ENCODE results near the gene ASB6. TPM values are rescaled to one million over a fixed set of nuclear protein-coding genes. Genes with fewer than 3 reads are reported as not detected.
"Not testable (repeated sequence)": the region's sequence is repeated elsewhere in the genome, so short reads cannot be mapped to it uniquely, and the experiment has no call there.

The ASB6 gene
- polyA plus RNA-seq, 1 donor: 11.8 TPM

DNA sequence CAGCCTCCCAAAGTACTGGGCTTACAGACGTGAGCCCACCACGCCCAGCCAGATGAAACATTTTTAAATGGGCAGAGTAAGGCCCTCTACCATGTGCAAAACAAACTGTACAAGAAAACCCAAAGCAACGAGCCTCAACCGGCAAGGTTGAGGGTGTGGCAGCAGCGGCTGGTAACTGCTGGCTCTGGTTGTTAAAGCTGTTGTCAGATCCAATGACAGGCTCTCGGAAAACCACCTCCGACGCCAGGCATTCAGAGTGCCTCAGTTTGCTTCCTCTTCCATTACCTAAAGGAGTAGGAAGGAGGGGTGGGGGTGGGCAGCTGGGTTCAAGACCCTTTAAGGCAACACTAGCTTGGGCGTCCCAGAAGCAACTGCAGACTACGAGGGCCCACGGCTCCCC is 2.4 kb upstream of the ASB6 start:
- no peak for DNase-seq (ENCODE audit: low read depth)

DNA sequence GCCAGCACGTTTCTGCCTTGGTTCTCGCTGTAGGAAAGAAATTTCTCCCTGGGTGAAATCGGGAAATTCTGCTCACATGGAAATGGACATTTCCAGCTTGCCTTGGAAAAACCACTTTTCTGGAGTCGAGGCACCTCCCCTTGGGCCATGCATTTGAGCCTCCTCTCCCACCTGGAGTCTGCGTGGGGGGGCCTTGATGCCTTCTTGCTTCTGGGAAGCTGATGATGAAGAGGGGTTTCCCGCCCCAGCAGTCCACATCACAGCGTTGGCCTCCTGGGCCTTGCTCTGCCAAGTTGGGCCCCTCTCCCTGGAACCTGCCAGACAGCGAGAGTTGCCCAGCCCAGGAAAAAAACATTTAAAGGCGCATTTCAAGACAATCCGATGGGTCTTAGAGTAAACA is 1.8 kb upstream of the ASB6 start:
- no peak for DNase-seq (ENCODE audit: low read depth)

- DNase-seq (ENCODE audit: low read depth): no peak
These were observed 841 bp downstream of the ASB6 start for GRCh38 chr9:129640871-129641749.

- no peak for DNase-seq (ENCODE audit: low read depth)
These were observed 1.7 kb downstream of the ASB6 start for GRCh38 chr9:129640086-129640870.

GRCh38 chr9:129639756-129640085 is 2.2 kb downstream of the ASB6 start:
- no peak for DNase-seq (ENCODE audit: low read depth)

GRCh38 chr9:129639034-129639630 is 2.8 kb downstream of the ASB6 start:
- no peak for DNase-seq (ENCODE audit: low read depth)

GRCh38 chr9:129637673-129638439 is 4.1 kb downstream of the ASB6 start:
- DNase-seq (ENCODE audit: low read depth): no peak

DNA sequence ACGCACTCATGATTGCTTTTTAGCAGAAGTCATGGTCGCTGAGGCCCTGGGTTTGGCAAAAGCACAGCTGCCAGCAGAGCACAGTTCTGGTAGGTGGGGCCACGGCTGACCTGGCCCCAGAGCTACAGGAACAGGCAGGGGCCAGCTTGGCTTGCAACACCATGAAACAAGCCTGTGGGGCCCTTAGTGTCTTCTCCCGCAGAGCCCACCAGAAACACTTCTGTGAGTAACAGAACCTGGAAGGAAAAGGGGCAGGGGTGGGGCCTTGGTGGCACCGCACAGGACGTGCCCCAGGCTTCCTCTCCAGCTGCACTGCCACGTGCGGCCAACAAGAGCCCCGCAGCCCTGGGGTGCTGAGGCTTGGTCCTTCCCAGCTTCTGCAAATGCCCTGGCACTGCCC is 4.8 kb downstream of the ASB6 start:
- no peak for DNase-seq (ENCODE audit: low read depth)

DNA sequence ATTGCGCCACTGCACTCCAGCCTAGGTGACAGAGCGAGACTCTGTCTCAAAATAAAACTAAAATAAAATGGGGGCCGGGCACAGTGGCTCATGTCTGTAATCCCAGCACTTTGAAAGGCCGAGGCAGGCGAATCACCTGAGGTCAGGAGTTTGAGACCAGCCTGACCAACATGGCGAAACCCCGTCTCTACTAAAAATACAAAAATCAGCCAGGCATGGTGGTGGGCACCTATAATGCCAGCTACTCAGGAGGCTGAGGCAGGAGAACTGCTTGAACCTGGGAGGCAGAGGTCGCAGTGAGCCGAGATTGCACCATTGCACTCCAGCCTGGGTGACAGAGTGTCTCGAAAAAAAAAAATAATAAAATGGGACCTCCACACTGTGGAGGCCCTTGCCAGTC is 5.6 kb downstream of the ASB6 start:
- DNase-seq (ENCODE audit: low read depth): not testable (repeated sequence)

DNA sequence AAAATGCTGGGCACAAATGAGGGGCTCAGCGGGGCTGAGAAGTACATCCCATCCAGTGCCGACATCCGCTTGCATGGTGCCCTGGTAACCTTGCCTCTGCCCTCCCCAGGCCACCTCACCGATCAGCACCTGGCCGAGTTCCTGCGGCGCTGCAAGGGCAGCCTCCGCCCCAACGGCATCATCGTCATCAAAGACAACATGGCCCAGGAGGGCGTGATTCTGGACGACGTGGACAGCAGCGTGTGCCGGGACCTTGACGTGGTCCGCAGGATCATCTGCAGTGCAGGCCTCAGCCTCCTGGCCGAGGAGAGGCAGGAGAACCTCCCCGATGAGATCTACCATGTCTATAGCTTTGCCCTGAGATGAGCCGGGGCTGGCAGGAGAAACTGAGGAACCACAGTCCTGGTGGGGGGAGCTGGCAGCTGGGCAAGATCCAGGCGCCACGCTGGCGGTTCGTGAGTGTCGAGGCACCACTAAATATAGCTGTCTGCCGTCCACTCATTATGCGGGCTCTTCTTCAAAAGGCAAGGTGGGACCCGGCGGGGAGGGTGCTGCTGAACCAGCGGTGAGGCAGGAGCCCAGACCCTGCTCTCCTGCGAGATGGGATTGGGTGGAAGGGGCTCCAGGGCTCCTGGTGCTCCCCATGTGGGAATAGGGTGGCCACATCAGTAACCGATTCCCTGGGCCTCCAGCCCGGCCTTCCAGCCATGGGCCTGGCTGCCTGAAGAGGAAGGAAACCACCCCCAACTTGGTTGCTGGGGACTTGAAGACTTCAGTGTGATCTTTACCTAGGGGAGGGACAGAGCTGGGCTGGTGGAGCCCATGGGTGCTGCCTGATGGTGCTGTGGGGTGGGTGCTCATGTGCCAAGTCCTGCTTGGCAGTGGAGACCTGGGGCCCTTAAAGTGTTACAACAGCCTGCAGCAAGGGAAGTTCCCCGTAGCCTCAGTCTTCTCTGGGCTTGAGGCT is 6.6 kb downstream of the ASB6 start:
- no peak for DNase-seq (ENCODE audit: low read depth)

DNA sequence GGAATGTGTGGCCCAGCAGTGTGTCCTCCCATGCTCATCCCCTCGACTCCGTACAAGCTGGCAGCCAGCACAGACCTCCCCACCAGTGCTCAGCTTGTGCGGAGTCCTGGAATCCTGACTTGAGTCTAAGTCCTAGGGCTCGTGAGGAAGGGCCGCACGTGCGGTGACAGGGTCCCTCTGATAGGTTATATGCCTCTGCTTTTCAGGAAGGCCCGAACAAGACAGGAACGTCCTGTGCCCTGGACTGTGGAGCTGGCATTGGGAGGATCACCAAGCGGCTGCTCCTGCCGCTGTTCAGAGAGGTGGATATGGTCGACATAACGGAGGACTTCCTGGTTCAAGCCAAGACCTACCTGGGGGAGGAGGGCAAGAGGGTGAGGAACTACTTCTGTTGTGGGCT is 8.1 kb downstream of the ASB6 start:
- no peak for DNase-seq (ENCODE audit: low read depth)

DNA sequence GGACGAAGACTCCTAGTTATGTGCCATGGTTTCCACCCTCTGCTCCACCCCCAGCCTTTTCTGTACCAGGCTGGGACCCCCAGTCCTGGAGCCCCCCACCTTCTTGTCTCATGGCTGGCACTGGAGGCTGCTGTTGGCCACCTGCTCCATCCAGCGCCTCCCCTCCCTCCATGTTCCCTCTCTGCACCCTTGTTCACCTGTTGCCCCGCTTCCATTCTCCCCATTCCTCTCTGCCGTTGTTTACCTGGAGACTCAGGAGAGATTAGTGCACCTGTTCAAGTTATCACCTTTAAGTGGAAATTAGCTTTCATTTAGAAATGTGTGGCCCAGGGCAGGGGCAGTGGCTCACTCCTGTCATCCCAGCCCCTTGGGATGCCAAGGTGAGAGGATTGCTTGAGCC is 8.7 kb downstream of the ASB6 start:
- no peak for DNase-seq (ENCODE audit: low read depth)

DNA sequence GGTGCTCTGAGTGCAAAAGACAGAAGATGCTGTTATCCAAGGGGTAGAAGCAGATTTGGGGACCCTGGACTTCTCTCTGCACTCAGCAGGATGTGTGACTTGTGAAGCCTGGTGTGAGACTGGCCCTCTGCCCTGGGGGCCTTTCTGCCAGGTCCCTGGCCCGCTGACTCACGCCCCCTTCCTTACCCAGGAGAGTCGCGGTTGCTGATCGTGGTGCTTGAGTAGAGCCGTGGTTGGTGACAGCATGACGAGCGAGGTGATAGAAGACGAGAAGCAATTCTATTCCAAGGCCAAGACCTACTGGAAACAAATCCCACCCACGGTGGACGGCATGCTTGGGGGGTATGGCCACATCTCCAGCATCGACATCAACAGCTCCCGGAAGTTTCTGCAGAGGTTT is 9.5 kb downstream of the ASB6 start:
- no peak for DNase-seq (ENCODE audit: low read depth)

- no peak for DNase-seq (ENCODE audit: low read depth)
These were observed 10.2 kb downstream of the ASB6 start for GRCh38 chr9:129631674-129632129.

- no peak for DNase-seq (ENCODE audit: low read depth)
These were observed 10.8 kb downstream of the ASB6 start for GRCh38 chr9:129630967-129631673.

GRCh38 chr9:129629251-129629820 is 12.6 kb downstream of the ASB6 start:
- no peak for DNase-seq (ENCODE audit: low read depth)

DNA sequence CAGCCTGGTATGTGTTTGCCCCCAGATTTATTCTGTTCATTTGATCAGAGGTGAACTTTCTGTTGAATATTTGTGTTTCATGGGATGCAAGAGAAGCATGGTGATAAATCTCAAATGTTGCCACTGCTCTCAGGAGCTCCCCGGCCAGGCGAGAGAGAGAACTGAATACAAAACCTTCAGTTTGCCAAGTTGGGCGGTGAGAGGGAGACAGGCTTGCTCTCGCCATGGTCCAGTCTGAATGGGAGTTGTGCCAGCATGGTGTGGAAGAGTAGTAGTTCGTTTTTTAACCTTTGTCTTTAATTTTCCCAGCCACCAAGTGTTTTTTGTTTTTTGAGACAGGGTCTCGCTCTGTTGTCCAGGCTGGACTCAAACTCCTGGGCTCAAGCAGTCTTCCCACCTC is 13.2 kb downstream of the ASB6 start:
- no peak for DNase-seq (ENCODE audit: low read depth)

GRCh38 chr9:129627556-129628440 is 14.2 kb downstream of the ASB6 start:
- DNase-seq (ENCODE audit: low read depth): no peak

Measured in forelimb muscle (tissue), 1 donor.